ENCODE measurements around the gene LRP8.

DNA sequence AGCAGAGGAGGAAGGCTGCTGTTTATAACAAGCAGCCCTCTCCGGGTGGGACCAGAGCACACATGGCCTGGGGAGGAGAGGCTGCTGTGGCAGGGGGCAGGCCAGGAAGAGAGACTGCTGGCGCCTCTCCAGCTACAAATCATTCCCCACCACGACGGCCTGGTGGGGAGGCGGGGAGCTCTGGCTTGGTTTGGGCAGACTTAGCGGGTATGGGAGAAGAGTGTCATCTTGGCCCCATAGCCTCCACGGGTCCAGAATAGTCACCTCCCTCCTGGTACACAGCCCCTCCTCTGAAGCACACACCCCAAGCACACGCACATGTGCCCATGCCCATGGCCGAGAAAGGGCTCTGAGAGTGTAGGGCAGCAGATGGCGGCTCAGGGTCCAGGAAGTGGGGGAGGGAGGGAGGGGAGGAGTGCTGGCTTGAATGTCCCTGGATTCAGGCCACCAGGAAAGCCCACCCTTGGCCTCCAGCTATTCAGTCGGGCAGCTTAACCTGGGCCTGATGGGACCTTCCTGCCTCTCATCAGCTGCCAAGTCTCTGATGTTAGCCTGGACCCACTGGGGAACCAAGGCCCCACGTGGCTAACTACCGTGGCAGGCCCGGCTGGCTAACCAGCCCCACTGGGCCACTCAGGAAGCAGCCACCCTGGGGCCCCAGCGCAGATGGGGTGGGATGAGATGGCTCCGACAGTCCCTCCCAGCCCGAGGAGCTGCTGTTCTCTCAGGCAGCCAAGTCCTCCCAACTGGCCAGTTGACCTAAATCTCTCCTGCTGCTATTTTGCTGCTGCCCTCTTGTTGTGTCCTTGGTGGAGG lies 10.9 kb downstream of the LRP8 start:
- TF ChIP-seq, protein P1, sequence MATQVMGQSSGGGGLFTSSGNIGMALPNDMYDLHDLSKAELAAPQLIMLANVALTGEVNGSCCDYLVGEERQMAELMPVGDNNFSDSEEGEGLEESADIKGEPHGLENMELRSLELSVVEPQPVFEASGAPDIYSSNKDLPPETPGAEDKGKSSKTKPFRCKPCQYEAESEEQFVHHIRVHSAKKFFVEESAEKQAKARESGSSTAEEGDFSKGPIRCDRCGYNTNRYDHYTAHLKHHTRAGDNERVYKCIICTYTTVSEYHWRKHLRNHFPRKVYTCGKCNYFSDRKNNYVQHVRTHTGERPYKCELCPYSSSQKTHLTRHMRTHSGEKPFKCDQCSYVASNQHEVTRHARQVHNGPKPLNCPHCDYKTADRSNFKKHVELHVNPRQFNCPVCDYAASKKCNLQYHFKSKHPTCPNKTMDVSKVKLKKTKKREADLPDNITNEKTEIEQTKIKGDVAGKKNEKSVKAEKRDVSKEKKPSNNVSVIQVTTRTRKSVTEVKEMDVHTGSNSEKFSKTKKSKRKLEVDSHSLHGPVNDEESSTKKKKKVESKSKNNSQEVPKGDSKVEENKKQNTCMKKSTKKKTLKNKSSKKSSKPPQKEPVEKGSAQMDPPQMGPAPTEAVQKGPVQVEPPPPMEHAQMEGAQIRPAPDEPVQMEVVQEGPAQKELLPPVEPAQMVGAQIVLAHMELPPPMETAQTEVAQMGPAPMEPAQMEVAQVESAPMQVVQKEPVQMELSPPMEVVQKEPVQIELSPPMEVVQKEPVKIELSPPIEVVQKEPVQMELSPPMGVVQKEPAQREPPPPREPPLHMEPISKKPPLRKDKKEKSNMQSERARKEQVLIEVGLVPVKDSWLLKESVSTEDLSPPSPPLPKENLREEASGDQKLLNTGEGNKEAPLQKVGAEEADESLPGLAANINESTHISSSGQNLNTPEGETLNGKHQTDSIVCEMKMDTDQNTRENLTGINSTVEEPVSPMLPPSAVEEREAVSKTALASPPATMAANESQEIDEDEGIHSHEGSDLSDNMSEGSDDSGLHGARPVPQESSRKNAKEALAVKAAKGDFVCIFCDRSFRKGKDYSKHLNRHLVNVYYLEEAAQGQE (IDR thresholded peaks at IDR 0.05; ENCODE audit: insufficient read depth in 1 of 2, low read depth in 2 of 2, low read length in 2 of 2), result 0 out of 4 replicates have a peak, but pooled peaks of 1 of the 2 experiments have one; percentile 22
- no peak for TF ChIP-seq POLR2AphosphoS5 (IDR thresholded peaks at IDR 0.05; ENCODE audit: low read depth, low read length)
- no peak for TF ChIP-seq FOXP2 (optimal IDR thresholded peaks at IDR 0.05; ENCODE audit: borderline replicate concordance, extremely low read depth, extremely low read length, insufficient read depth)
